ENCODE results near the gene SAPCD1.

The SAPCD1 gene

GRCh38 chr6:31758281-31758680 is 4.2 kb upstream of the SAPCD1 start:
- DNase-seq = no peak

- no peak for DNase-seq
Observed at GRCh38 chr6:31760790-31761189, 1.7 kb upstream of the SAPCD1 start.

GRCh38 chr6:31761343-31761742 is 1.1 kb upstream of the SAPCD1 start:
- DNase-seq = no peak

DNA sequence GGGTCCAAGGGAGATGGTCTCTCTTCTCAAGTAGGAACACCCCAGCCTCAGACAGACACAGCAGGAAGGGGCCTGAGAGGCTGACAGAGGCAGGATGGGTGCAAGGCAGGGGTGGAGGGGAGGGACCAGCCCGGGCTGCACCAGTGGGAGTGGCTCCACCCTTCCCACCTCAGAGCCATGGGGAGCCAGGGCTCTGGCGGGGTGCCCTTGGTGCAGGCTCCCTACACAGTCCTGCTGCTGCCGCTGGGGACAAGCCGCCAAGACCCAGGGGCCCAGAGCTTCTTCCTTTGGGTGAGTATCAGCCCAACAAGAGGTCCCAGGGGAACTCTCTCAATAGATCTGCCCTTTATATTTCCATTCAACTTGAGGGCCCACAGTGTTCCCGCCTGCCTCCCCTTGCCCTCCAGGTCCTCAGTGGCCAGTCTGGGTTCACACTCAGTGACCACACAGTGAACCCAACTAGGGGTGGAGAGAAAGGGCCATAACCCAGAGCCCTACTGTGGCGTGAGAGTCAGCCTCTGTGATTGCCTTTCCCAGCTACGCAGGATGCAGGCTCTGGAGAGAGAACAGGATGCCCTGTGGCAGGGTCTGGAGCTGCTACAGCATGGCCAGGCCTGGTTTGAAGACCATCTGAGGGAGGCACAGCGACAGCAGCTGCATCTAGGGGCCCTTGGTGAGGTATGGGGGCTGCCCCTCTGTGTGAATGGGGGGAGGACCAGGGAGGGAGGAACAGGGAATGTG is 592 bp downstream of the SAPCD1 start:
- no peak for DNase-seq

GRCh38 chr6:31763619-31763940 is 1.1 kb downstream of the SAPCD1 start:
- DNase-seq = no peak

DNA sequence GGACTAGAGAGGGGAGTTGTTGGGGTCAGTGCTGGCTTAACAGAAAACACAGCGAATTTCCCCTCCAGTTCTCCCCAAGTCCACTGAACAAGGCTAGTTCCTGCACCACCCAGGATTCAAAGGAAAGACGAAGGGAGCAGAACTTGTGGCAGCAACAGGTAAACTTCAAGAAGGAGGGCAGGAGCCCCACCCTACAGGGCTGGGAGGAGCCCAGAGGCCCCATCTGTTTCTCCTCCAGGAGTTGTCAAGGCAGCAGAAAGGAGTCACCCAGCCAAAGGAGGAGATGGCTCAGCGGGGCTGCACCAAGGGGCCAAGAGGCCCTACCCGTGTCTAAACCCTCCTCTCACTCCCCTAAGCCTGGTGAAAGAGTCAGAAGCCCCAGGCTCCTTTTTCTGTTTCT is 1.7 kb downstream of the SAPCD1 start:
- DNase-seq = no peak

- no peak for DNase-seq
Observed at GRCh38 chr6:31765559-31765909, 3.1 kb downstream of the SAPCD1 start.

DNA sequence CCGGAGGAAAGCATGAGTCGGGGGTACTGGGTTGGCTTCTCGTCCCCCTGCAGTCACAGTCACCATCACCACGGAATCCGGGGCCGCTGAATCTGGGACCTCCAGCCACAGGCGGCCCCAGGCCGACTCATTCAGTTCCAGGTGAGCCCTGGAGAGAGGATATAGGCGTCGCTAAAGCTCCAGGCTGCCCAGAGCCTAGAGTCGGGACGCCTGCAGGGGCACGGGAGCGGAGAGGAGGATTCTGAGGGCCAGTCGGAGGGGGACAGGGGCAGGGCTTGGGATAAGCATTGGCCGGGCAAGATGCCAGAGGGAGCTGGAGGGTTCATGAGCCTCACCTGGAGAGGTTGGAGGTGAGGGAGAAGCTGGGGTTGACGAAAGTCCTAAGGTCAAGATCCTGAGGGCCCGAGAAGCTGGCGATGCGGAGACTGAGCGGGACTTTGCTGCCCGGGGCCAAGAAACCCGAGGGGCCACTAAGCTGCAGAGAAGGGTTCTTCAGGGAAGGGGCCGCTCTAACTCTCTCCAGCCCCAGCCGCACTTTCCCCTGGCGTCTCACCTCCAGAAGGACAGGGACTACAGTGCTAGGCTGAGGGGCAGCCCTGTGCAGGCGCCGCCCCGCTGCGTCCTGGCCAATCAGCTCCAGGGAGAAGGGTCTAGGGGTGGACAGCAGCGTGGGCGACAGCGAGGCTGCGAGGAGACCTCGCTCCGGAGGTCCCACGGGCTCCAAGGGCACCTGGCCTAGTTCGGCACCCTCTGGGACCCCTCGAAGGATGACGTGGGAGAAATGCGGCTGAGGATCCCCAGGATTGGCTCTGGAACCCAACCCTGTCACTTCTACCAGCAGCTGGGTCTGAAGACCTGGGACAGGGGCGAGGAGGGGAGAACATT is 3.7 kb downstream of the SAPCD1 start:
- DNase-seq = no peak

GRCh38 chr6:31767096-31767645 is 4.7 kb downstream of the SAPCD1 start:
- DNase-seq = no peak

DNA sequence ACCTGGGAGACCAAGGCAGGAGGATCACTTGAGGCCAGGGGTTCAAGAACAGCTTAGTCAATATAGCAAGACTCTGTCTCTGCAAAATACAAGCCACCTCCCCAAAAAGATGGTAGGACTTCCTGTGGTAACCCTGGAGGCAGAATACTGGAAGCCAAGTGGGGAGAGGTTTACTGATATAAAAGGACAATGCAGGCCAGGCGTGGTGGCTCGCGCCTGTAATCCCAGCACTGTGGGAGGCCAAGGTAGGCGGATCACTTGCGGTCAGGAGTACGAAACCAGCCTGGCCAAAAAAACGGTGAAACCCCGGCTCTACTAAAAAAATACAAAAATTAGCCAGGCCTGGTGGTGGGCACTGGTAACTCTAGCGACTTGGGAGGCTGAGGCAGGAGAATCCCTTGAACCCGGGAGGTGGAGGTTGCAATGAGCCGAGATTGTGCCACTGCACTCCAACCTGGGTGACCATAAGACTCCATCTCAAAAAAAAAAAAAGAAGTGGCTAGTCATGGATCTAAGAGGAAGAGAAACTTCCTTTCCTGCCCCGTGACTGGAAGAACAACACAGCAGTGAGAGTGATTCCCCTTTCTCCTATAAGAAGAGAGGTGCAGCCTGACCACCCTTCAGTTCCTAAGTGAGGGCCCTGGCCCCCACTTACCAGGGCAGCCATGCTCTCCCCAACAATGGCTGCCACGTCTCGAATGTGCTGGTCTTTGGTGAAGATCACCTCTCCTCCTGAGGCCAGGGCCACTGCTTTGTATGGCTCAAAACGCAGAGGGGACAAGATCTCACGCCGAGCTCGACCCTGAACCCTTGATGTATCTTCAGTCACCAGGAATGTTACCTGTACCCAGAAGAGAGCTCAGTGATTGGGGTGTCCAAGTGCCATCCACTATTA is 6.2 kb downstream of the SAPCD1 start:
- no peak for DNase-seq

DNA sequence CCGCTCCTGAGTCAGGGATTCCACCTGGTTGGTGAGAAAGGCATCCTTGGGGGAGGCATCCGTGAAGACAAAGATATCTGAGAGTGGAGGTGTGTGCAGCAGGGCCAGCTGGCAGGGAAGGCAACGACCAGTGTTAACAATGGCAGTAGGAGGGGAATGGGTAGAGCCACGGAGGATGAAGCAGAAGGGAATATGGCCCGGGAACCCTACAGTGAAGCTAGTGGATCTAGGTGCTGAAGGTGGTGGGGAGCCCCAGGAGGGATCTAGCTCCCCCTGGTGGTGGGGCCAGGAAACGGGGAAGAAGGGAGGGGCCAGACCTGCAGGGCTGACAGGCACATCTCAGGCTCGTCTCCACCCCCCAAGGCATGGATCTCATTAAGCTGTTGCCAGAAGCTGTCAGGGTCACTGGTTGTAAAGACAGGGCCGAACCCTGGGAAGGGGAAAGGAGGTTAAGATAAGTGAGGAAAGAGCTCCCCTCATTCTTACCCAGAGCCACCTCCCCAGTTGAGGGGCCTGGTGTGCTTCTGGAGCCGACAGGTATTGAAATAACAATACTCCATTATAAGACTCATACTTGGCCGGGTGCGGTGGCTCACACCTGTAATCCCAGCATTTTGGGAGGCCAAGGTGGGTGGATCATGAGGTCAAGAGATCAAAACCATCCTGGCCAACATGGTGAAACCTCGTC is 7.4 kb downstream of the SAPCD1 start:
- DNase-seq = peak; percentile 93

GRCh38 chr6:31770860-31771259 is 8.4 kb downstream of the SAPCD1 start:
- no peak for DNase-seq

GRCh38 chr6:31771992-31772358 is 9.5 kb downstream of the SAPCD1 start:
- DNase-seq = no peak

DNA sequence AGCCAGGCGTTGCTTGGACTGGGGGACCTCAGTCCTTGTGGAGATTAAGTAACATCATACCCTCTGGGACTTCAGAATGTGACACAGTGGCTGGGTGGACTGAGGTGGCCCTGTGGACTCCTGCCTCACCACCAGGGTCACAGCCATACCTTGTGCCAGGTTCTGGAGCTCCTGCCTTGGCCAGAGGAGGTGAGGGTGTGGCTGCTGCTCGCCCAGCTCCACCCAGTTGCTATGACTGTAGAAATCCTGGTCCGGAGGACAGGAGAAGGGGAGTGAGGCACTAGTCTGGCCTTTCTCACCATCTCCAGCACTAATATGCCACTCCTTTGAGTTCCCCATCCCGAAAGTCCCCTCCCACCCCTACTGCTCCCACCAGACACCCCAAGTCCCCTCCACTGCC is 12.7 kb downstream of the SAPCD1 start:
- DNase-seq = no peak

GRCh38 chr6:31775633-31776484 is 13.4 kb downstream of the SAPCD1 start:
- DNase-seq = no peak

DNA sequence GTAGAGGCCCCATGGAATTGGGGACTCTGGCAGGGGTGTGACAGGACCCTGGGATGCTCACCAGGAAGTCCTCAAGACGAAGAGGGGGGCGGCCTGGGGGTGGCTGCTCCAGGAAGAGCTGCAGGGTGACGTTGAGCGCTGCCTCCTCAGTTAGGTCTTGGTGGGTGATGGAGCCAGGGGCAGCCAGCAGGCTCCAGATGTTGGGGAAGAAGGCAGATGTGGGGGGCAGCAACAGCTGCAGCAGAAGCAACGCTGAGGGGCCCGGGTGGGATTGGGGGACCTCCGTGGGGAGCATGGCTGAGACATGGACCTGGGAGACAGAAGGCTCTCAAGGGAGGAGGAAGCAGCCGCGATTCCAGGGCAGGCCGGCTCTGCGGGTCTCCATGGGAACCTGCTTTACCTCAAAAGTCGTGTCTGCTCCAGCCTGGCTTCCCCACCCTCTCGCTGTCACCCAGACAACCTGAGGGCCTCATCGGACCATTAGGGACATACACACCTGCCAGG is 14.1 kb downstream of the SAPCD1 start:
- DNase-seq = no peak

- peak; percentile 91 for DNase-seq
Observed at GRCh38 chr6:31776989-31777666, 14.7 kb downstream of the SAPCD1 start, which contains the start of gene VWA7. VWA7 (minus strand) TSS chr6:31777328; CDS start chr6:31776779, 549 bp downstream.

GRCh38 chr6:31777667-31778050 is 15.2 kb downstream of the SAPCD1 start:
- no peak for DNase-seq

- DNase-seq = no peak
Observed at GRCh38 chr6:31778193-31778592, 15.7 kb downstream of the SAPCD1 start.

DNA sequence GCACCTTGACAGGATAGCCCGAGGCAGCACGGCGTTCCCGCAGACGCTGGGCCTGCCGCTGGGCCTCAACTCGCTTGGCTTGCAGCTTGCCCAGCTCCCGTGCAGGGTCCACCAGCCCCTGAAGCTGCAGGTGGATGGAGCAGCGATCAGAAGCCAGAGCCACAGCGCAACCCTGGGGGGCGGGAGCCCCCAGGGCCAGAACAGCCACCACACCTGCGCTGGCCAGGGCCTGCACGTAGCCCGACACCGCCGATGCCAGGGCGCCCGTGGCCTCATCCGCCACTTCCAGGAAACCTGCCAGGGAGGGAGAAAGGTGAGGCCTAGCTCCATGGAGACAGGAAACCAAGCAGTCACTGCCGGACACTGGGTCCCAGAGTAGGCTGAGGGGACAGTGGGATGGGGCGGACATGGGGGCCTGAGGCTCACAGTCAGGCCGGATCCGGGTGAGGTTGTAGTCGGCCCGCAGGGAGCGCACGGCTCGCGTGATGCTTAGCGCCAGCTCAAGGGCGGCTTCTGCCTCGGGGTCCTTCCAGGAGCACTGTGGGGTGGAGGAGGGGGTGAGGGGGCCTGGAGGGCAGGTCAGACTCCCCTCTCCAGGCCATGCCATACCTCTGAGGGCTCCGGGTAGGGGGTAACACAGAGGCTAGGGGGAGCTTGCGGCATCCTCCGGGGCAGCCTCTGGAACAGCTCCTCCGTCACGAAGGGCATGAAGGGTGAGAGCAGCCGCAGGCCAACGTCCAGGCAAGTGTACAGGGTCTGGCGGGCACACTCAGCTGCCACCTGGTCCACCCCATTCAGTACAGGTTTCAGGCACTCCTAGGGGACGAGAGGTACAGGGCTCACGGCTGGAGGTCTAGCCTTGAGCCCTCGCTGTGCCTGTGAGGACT is 16.8 kb downstream of the SAPCD1 start:
- no peak for DNase-seq

Measured in activated effector memory CD4-positive, alpha-beta T cell treated with anti-CD3 and anti-CD28 coated beads, Interleukin-2, amount 50 U/mL, for 16 hours (primary cell).